HT1080 (cell line): Measurements from ENCODE around the gene LRIT1. TPM values are rescaled to one million over a fixed set of nuclear protein-coding genes. Genes with fewer than 3 reads are reported as not detected.

Experiments
- DNase-seq: peaks from one replicate; pipeline ENCODE4 v3.0.0-alpha.2; 2015; ENCODE audit warnings: low read depth
- total RNA-seq: library from RNA; depleted of rRNA; stranded (reverse); fragments of >200 nt; shearing (Covaris generic); gene quantifications from 2 replicates; pipeline ENCODE4 v1.2.3, GENCODE V29; 2014

Gene LRIT1
- total RNA-seq, 1 experiment from 2014 or later: not detected

DNA sequence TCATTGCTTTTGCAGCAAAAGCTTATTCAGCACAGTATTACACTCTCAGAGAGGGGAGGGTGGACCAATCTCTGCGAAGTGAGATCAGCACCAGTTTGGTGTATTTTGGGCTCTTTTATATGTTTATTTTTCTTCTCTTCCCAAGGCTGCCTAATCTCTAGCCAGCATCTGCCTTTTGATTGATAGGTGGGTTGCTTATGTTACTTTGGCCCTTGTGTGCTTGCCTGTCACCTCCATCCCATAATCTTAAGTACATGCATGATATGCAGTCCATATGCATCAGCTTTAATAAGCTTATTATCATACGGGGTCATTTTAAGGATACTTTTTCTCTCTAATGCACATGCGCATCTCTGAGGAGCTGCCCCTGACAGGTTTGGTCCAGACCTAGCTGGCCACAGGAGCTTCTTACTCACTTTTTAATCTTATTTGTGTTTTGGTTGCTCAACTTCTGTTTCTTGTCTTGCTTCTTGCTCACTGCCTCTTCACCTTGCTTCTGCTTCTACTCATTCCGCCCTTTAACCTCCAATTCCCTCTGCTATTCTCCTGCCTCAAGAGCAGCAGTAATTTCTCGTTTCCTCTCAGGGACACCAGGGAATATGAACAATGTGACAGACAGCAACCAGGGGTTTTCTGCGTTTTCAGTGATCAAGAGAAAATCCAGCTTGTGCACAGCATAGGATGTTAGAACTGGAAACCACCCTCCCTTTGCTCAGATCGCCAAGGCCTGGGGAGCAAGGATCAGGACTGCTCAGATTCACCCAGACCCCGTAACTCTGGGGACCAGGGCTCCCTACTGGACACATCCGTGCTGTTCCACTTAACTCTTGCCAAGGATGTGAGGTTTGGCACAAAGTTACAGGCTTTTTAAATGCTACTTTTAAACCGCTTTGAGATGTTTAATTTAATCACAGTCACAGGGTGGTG, 13.5 kb upstream of the LRIT1 start:
- no peak for DNase-seq

- DNase-seq: no peak
Measured at GRCh38 chr10:84248794-84249193, 7.4 kb upstream of the LRIT1 start.

DNA sequence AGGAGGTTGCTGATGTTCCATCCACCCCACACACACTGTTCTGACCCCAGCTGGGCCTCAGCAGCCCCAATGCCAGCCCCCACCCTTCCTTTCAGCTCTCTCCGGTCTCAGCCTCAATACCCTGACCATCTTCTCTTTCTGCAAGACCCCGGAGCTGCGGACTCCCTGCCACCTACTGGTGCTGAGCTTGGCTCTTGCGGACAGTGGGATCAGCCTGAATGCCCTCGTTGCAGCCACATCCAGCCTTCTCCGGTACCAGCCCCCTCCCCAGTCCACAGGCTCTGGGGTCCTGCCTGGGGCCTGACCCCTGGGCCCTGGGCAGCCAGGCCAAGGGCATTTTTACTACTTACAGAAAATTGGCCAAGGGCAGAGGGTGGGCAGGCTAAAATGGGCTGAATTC, 6.2 kb upstream of the LRIT1 start:
- no peak for DNase-seq

GRCh38 chr10:84244651-84245270, 3.4 kb upstream of the LRIT1 start, which contains the start of gene RGR:
Gene RGR, plus strand, starts transcription at chr10:84245053. Its CDS starts 38 bp downstream, at chr10:84245091.
- DNase-seq: no peak

- no peak for DNase-seq
Measured at GRCh38 chr10:84243759-84244158, 2.4 kb upstream of the LRIT1 start.

DNA sequence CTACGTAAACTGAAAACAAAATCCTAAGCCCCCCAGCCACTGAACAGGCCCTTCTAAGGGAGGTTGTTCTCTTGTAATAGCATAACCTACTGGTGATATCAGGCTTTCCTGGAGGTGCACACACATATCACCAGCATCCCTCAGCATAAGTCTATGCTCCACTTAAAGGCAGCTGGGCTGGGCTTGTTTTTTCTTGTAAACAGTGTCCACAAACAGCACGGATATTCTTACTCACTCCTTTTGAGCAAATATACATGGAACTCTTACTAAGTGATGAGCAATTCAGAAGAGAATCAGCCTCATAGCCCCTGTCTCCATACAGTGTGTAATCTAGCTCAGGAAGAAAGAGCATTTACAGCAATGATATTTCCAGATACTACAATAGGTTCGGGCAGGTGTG, 2.4 kb downstream of the LRIT1 start:
- no peak for DNase-seq

GRCh38 chr10:84237199-84238051, 3.9 kb downstream of the LRIT1 start:
- no peak for DNase-seq

- DNase-seq: no peak
Measured at GRCh38 chr10:84236807-84237198, 4.5 kb downstream of the LRIT1 start.

- no peak for DNase-seq
Measured at GRCh38 chr10:84235096-84235495, 6.2 kb downstream of the LRIT1 start.

GRCh38 chr10:84234479-84234878, 6.9 kb downstream of the LRIT1 start:
- DNase-seq: no peak

GRCh38 chr10:84233940-84234339, 7.4 kb downstream of the LRIT1 start:
- no peak for DNase-seq

DNA sequence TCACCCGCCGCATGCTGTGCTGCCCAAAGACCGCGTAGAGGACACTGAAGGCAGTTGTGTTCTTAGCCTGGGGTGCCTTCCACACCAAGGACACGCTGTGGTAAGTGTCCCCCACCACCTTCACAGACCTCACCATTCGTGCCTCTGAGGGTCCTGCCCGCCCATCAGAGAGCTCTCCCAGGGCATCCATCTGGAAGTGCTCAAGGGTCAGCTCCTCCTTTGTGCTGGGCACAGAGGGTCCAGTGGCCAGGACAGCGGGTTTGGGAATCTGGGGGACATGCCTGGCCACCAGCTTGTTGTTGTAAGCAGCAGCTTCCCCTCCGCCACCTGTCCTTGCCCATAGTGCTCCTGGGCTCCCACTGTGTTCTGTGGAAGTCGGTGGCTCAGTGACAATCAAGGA, 9.0 kb downstream of the LRIT1 start:
- no peak for DNase-seq

- DNase-seq: no peak
Measured at GRCh38 chr10:84230359-84230758, 11.0 kb downstream of the LRIT1 start.

DNA sequence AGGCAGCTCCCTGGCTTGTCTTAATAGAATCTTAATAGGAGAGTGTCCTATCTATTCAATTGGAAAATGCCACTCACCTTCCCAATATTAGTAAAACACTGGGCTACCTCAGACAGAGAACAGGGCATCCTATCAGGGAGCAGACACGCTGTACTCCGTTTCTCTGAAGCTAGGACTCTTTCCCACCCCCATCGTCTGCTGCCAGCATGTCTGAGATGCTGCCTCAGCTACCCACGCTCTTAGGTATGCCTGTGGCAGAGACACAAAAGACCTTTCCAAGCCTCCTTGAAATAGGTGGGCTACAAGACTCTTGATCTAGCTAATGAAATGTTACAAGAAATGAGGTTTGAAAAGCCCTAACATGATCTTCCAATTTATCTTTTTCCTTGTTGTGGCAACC, 13.5 kb downstream of the LRIT1 start:
- no peak for DNase-seq

DNA sequence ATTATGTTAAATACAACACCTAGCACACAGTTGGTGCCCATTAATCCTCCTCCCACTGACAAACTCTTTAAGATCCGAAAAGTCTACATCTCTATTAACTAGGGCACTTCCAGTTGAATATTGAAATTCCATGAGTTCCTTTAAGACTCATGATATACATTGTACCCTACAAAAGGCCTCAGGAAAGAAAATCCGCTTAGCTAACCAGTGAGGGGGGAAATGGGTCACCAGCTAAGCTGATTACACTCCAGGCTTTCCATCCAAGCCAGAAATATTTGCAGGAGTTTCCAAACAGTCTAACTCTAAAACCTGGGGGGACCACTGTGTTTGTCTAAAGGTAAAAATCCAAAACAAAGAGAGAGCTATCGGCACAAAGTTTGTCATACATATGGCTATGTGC, 14.7 kb downstream of the LRIT1 start:
- DNase-seq: no peak

- DNase-seq: no peak
Measured at GRCh38 chr10:84225427-84226173, 15.7 kb downstream of the LRIT1 start, which contains the start of gene LRIT2. Gene LRIT2, minus strand, starts transcription at chr10:84225544. Its CDS starts 24 bp downstream, at chr10:84225520.

DNA sequence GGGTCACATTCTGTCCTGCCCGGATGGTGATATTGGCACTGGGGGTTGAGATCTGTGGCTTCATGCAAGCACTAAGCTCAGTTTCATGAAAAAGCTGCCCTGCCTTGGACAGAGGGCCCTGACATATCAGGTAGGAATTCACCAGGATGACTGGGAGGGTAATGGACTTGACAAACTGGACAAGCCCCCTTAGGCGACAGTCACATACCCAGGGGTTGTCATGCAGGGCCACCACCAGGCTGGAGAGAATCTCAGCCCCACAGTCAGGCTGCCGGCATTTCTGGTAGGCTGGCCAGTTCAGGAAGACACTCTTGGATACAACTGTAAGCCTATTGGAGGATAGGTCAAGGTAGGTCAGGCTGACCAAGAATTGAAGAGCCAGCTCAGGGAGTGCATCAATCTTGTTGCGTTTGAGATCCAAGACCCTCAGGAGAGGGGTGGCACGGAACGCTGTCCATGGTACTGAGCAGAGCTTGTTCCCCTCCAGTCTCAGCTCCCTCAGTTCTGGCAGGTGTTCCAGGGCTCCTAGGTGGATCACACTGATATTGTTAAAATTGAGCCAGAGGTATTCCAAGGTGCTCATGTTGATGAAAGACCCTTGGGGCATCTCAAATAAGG, 16.8 kb downstream of the LRIT1 start:
- DNase-seq: no peak

GRCh38 chr10:84221916-84222315, 19.4 kb downstream of the LRIT1 start:
- no peak for DNase-seq

- no peak for DNase-seq
Measured at GRCh38 chr10:84217746-84218145, 23.6 kb downstream of the LRIT1 start.

- no peak for DNase-seq
Measured at GRCh38 chr10:84216834-84217233, 24.5 kb downstream of the LRIT1 start.
